ENCODE measurements around the gene TSPEAR. TPM values are rescaled to one million over a fixed set of nuclear protein-coding genes. Genes with fewer than 3 reads are reported as not detected.
A peak's percentile ranks its signal among the peaks of the same experiment; 100 is the strongest.

Gene TSPEAR
- total and polyA plus RNA-seq, 2 of the 13 experiments (the other 11 are each of a cell fraction or from before 2014, with no cell fraction given): 0.07 to 0.32 TPM

DNA sequence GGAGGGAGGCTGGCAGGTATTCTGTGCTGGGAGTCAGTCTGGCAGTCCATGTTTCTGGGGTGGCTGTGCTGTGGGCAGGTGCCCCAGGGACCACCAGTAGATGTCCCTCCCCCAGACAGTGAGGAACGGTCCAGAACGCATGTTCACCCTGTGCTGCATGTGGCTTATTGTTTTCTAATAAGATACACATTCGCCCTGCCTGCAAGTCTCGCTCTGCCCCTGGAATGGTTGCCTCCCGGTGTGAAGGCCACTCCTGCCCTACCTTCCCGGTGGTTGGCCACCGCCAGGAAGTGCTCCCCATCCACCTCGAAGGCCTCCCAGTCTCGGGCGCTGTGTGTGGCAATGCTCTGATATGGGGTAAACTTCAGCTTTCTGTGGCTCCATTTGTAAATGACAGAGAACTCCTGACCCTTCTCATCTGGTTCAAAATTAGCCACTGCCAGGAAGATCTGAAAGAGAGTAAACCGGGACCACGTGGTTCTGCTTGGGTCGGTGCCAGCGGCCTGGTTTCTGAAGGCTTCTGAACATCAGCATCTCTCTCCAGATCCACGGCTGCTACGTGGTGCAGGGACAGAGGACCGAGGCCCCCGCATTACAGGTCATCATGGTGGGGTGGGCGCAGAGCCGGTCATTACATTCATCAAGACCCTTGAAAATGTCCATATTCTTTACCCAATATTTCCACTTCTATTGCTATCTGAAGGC lies 185.8 kb downstream of the TSPEAR start (continued):
- TF ChIP-seq, protein P1, sequence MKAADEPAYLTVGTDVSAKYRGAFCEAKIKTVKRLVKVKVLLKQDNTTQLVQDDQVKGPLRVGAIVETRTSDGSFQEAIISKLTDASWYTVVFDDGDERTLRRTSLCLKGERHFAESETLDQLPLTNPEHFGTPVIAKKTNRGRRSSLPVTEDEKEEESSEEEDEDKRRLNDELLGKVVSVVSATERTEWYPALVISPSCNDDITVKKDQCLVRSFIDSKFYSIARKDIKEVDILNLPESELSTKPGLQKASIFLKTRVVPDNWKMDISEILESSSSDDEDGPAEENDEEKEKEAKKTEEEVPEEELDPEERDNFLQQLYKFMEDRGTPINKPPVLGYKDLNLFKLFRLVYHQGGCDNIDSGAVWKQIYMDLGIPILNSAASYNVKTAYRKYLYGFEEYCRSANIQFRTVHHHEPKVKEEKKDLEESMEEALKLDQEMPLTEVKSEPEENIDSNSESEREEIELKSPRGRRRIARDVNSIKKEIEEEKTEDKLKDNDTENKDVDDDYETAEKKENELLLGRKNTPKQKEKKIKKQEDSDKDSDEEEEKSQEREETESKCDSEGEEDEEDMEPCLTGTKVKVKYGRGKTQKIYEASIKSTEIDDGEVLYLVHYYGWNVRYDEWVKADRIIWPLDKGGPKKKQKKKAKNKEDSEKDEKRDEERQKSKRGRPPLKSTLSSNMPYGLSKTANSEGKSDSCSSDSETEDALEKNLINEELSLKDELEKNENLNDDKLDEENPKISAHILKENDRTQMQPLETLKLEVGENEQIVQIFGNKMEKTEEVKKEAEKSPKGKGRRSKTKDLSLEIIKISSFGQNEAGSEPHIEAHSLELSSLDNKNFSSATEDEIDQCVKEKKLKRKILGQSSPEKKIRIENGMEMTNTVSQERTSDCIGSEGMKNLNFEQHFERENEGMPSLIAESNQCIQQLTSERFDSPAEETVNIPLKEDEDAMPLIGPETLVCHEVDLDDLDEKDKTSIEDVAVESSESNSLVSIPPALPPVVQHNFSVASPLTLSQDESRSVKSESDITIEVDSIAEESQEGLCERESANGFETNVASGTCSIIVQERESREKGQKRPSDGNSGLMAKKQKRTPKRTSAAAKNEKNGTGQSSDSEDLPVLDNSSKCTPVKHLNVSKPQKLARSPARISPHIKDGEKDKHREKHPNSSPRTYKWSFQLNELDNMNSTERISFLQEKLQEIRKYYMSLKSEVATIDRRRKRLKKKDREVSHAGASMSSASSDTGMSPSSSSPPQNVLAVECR (CRISPR knock-in tag; IDR thresholded peaks at IDR 0.05; ENCODE audit: borderline replicate concordance): 0 out of 2 replicates have a peak, but pooled peaks have one; percentile 16
- TF ChIP-seq ZBTB3 (CRISPR knock-in tag; IDR thresholded peaks at IDR 0.05; ENCODE audit: borderline replicate concordance, low read depth) (no peak), ZMYM4 (CRISPR knock-in tag; IDR thresholded peaks at IDR 0.05) (no peak), RARA (CRISPR knock-in tag; IDR thresholded peaks at IDR 0.05) (0 out of 2 replicates have a peak, but pooled peaks have one; percentile 10), NFE2 (CRISPR knock-in tag; IDR thresholded peaks at IDR 0.05) (no peak), ZNF263 (CRISPR knock-in tag; IDR thresholded peaks at IDR 0.05) (peak; percentile 93), ZFX (CRISPR knock-in tag; IDR thresholded peaks at IDR 0.05; ENCODE audit: low read depth) (0 out of 2 replicates have a peak, but pooled peaks have one; percentile 18), FOXP1 (IDR thresholded peaks at IDR 0.05) (no peak), FOXP1 (CRISPR knock-in tag; IDR thresholded peaks at IDR 0.05) (no peak)
- TF ChIP-seq, protein P2, sequence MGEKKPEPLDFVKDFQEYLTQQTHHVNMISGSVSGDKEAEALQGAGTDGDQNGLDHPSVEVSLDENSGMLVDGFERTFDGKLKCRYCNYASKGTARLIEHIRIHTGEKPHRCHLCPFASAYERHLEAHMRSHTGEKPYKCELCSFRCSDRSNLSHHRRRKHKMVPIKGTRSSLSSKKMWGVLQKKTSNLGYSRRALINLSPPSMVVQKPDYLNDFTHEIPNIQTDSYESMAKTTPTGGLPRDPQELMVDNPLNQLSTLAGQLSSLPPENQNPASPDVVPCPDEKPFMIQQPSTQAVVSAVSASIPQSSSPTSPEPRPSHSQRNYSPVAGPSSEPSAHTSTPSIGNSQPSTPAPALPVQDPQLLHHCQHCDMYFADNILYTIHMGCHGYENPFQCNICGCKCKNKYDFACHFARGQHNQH (CRISPR knock-in tag; IDR thresholded peaks at IDR 0.05): no peak
